Stimulated activated memory B cell treated with anti-CD40 and anti-IgM and Interleukin-4, amounts not matched to agents 10 μg/mL and 1 μg/mL and 100 μg/mL, for 72 hours (primary cell): Measurements from ENCODE around the gene BTBD1.
"Not testable (repeated sequence)": the region's sequence is repeated elsewhere in the genome, so short reads cannot be mapped to it uniquely, and the experiment has no call there.

ENCODE experiments used
- ATAC-seq: fragments of 150-1000 bp; cut with Tn5 transposase; 2 replicates; pipeline ENCODE4 v1.10.0; 2021
- H3K27ac Mint-ChIP-seq: one replicate; pipeline ENCODE4 v1.8.0; 2022; ENCODE audit warnings: mild to moderate bottlenecking, mixed read lengths
- H3K27me3 Mint-ChIP-seq: one replicate; pipeline ENCODE4 v1.8.0; 2022; ENCODE audit warnings: mixed read lengths
- H3K36me3 Mint-ChIP-seq: one replicate; pipeline ENCODE4 v1.8.0; 2022; ENCODE audit warnings: mixed read lengths
- H3K4me1 Mint-ChIP-seq: one replicate; pipeline ENCODE4 v1.8.0; 2022; ENCODE audit warnings: mixed read lengths
- H3K4me3 Mint-ChIP-seq: one replicate; pipeline ENCODE4 v1.8.0; 2022; ENCODE audit warnings: mild to moderate bottlenecking, moderate library complexity, mixed read lengths
- H3K9me3 Mint-ChIP-seq: one replicate; pipeline ENCODE4 v1.8.0; 2022; ENCODE audit warnings: mixed read lengths

Gene BTBD1

GRCh38 chr15:83081256-83082014 is 14.4 kb upstream of the BTBD1 start:
- Mint-ChIP-seq H3K4me3 (no peak overlapping the region), H3K27ac (no peak overlapping the region), H3K27me3 (peaks cover 59% of the 10 kb centered on the region), H3K9me3 (peaks cover 3% of the 10 kb centered on the region), H3K36me3 (no peaks in the 10 kb centered on the region), H3K4me1 (no peaks in the 10 kb centered on the region)
- ATAC-seq = no peak

- peaks cover 67% of the 10 kb centered on the region for H3K27me3 Mint-ChIP-seq
These were observed 11.7 kb upstream of the BTBD1 start for GRCh38 chr15:83078712-83079111.

GRCh38 chr15:83077491-83078230 is 10.6 kb upstream of the BTBD1 start:
- peaks cover 15% of the 10 kb centered on the region for H3K9me3 Mint-ChIP-seq
- peaks cover 12% of the 10 kb centered on the region for H3K36me3 Mint-ChIP-seq
- ATAC-seq = no peak
- H3K4me3 Mint-ChIP-seq = no peak overlapping the region
- H3K27me3 Mint-ChIP-seq = peaks cover 66% of the 10 kb centered on the region
- no peak overlapping the region for H3K27ac Mint-ChIP-seq
- H3K4me1 Mint-ChIP-seq = no peaks in the 10 kb centered on the region

More at GRCh38 chr15:83078712-83079111, 11.7 kb upstream of the BTBD1 start:
- Mint-ChIP-seq H3K36me3 (peaks cover 12% of the 10 kb centered on the region), H3K4me3 (no peak overlapping the region), H3K9me3 (peaks cover 12% of the 10 kb centered on the region), H3K27ac (no peak overlapping the region), H3K4me1 (no peaks in the 10 kb centered on the region)
- no peak for ATAC-seq

GRCh38 chr15:83069211-83069642 is 2.2 kb upstream of the BTBD1 start:
- H3K4me3 Mint-ChIP-seq, H3K27ac Mint-ChIP-seq, H3K27me3 Mint-ChIP-seq, H3K9me3 Mint-ChIP-seq, ATAC-seq: not testable (repeated sequence)
- peaks cover 12% of the 10 kb centered on the region for H3K36me3 Mint-ChIP-seq
- H3K4me1 Mint-ChIP-seq = peaks cover 24% of the 10 kb centered on the region

GRCh38 chr15:83068054-83068453 is 1.0 kb upstream of the BTBD1 start:
- peaks cover 8% of the 10 kb centered on the region for H3K36me3 Mint-ChIP-seq
- H3K4me3 Mint-ChIP-seq = peak overlapping the region; percentile 82
- no peaks in the 10 kb centered on the region for H3K9me3 Mint-ChIP-seq
- ATAC-seq = no peak
- H3K27me3 Mint-ChIP-seq = no peaks in the 10 kb centered on the region
- peaks cover 24% of the 10 kb centered on the region for H3K4me1 Mint-ChIP-seq
- peak overlapping the region; percentile 76 for H3K27ac Mint-ChIP-seq

DNA sequence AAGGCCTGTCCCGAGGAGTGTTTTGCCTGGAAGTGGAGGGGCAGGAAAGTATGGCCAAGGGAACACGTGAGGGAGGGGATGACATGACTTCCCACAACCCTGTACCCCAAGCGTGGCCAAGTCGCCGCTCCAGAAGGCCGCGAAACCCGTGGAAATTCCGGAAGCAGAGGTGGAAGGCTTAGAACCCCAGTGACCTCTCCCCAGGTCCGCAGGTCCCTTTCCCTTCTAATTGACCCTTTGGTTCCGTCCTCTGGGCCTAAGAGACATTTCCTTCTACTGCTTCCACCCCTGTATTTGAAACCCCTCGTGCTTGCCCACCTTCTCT is 548 bp upstream of the BTBD1 start:
- Mint-ChIP-seq H3K9me3 (no peaks in the 10 kb centered on the region), H3K27me3 (no peaks in the 10 kb centered on the region), H3K36me3 (peaks cover 8% of the 10 kb centered on the region), H3K4me3 (peak overlapping the region; percentile 82), H3K27ac (peak overlapping the region; percentile 76), H3K4me1 (peaks cover 24% of the 10 kb centered on the region)
- no peak for ATAC-seq

- no peak for ATAC-seq
- Mint-ChIP-seq H3K27me3 (no peaks in the 10 kb centered on the region), H3K27ac (peak overlapping the region; percentile 76), H3K9me3 (no peaks in the 10 kb centered on the region), H3K36me3 (peaks cover 8% of the 10 kb centered on the region), H3K4me3 (peak overlapping the region; percentile 77), H3K4me1 (peaks cover 24% of the 10 kb centered on the region)
These were observed 868 bp downstream of the BTBD1 start for GRCh38 chr15:83066034-83066733.

GRCh38 chr15:83065431-83065830 is 1.6 kb downstream of the BTBD1 start:
- no peaks in the 10 kb centered on the region for H3K27me3 Mint-ChIP-seq
- H3K27ac Mint-ChIP-seq = peak overlapping the region; percentile 76
- no peak for ATAC-seq
- H3K4me3 Mint-ChIP-seq = peak overlapping the region; percentile 77
- peaks cover 24% of the 10 kb centered on the region for H3K4me1 Mint-ChIP-seq
- H3K9me3 Mint-ChIP-seq = no peaks in the 10 kb centered on the region
- peaks cover 8% of the 10 kb centered on the region for H3K36me3 Mint-ChIP-seq

DNA sequence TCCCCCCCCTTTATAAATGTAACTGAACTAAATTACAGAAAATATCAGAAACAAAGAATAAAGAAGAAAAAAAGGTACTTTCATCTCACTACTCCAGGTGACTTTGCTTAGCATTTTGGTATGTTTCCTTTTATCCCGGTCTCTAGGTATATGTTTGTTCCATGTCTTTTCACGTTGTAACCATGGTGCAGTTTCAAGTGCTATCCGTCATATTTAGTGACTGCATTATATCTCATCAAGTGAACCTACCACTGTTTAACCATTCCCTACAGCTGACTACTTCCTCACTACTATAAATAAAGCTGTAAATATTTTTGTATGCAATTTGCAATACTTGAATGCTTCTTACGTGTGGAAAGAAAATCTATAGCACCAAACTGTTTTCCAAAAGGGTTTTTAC is 2.2 kb downstream of the BTBD1 start:
- H3K9me3 Mint-ChIP-seq = no peaks in the 10 kb centered on the region
- no peak for ATAC-seq
- peak overlapping the region; percentile 76 for H3K27ac Mint-ChIP-seq

GRCh38 chr15:83063551-83063950 is 3.5 kb downstream of the BTBD1 start:
- H3K27ac Mint-ChIP-seq = no peak overlapping the region
- H3K36me3 Mint-ChIP-seq = peaks cover 8% of the 10 kb centered on the region
- no peak for ATAC-seq

More for the DNA sequence above, 2.2 kb downstream of the BTBD1 start:
- peaks cover 24% of the 10 kb centered on the region for H3K4me1 Mint-ChIP-seq
- H3K27me3 Mint-ChIP-seq = no peaks in the 10 kb centered on the region
- H3K36me3 Mint-ChIP-seq = peaks cover 8% of the 10 kb centered on the region
- peak overlapping the region; percentile 77 for H3K4me3 Mint-ChIP-seq

GRCh38 chr15:83062768-83063180 is 4.3 kb downstream of the BTBD1 start:
- Mint-ChIP-seq H3K36me3 (peaks cover 13% of the 10 kb centered on the region), H3K27me3 (no peaks in the 10 kb centered on the region), H3K4me3 (no peak overlapping the region), H3K9me3 (no peaks in the 10 kb centered on the region), H3K27ac (no peak overlapping the region), H3K4me1 (peaks cover 26% of the 10 kb centered on the region)
- ATAC-seq = peak; percentile 49

More at GRCh38 chr15:83063551-83063950, 3.5 kb downstream of the BTBD1 start:
- Mint-ChIP-seq H3K9me3 (no peaks in the 10 kb centered on the region), H3K27me3 (no peaks in the 10 kb centered on the region), H3K4me1 (peaks cover 24% of the 10 kb centered on the region), H3K4me3 (no peak overlapping the region)

DNA sequence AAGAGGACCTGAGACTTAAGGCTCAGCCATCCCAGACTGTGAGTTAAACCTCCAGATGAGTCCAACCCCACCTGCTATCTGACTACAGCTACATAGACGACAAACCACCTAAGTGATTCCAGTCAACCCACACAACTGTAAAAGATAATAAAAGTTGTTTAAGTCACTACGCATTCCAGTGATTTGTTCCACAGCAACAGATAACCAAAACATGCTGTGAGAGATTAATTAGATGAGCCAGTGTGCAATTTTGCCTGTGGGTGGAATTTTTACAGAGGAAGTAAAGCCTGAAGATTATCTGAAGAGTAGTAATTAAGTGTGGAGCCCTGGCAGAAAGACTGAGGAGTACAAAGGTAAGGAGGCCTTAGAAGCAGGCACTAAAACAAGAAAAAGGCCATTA is 5.4 kb downstream of the BTBD1 start:
- ATAC-seq = no peak
- peaks cover 28% of the 10 kb centered on the region for H3K4me1 Mint-ChIP-seq
- H3K27ac Mint-ChIP-seq = no peak overlapping the region
- no peak overlapping the region for H3K4me3 Mint-ChIP-seq
- no peaks in the 10 kb centered on the region for H3K9me3 Mint-ChIP-seq
- H3K27me3 Mint-ChIP-seq = no peaks in the 10 kb centered on the region
- H3K36me3 Mint-ChIP-seq = peaks cover 20% of the 10 kb centered on the region

DNA sequence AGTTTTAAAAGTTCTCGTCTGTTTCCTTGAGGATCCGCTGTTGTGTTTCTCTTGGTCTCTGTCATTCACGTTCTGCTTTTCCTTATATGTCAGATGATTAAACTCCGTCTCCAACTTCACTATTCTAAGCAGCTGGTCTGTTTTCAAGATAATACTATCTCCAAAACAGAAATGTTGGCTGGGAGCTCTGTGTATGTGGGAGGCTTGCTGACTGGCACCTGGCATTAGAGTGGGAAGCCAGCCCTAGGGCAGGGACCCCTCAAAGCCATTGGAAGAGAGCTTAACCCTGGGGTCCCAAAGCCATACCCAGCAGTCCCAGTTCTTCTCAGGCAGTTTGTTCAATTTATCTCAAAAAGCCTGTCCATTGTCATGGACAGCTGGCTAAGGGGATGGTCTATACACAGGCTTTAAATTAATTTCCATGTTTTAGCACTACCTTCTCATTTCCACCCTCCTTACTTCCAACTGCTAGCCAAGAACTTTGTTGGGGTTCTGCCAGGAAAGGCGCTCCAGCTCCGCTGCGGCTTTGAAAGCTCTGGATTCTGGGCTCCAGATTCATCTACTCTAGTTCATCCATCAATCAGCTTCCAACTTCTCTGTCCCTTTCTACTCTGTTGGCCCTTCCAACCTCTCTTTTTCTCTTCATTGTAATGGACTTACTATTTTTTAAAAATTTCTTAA is 9.2 kb downstream of the BTBD1 start:
- peaks cover 23% of the 10 kb centered on the region for H3K4me1 Mint-ChIP-seq

GRCh38 chr15:83057002-83057401 is 10.1 kb downstream of the BTBD1 start:
- Mint-ChIP-seq H3K27ac (no peak overlapping the region), H3K4me1 (peaks cover 23% of the 10 kb centered on the region), H3K27me3 (no peaks in the 10 kb centered on the region), H3K9me3 (no peaks in the 10 kb centered on the region), H3K36me3 (peaks cover 34% of the 10 kb centered on the region), H3K4me3 (no peak overlapping the region)
- ATAC-seq = no peak

More for the DNA sequence above, 9.2 kb downstream of the BTBD1 start:
- Mint-ChIP-seq H3K27me3 (no peaks in the 10 kb centered on the region), H3K27ac (peak overlapping the region; percentile 68), H3K4me3 (no peak overlapping the region), H3K36me3 (peaks cover 34% of the 10 kb centered on the region), H3K9me3 (no peaks in the 10 kb centered on the region)
- no peak for ATAC-seq

DNA sequence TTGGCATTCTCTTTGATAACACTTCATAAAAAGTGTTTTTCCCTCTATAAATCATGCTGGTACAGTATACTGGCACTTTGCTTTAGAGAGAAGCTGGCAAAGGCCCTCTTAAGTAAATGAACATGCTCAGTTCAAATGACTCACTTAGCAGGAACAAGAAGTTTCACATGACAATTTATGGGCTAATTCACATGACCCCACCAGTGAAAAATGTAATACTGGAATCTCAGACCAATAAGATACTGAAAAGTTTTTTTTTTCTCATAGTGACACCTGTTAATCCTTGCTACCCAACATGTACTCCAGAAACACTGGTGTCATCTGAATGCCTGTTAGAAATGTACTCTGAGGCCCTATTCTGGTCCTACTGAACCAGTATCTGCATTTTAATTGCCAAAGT is 13.9 kb downstream of the BTBD1 start:
- H3K36me3 Mint-ChIP-seq = peaks cover 51% of the 10 kb centered on the region
- no peak overlapping the region for H3K4me3 Mint-ChIP-seq
- no peaks in the 10 kb centered on the region for H3K9me3 Mint-ChIP-seq
- no peak overlapping the region for H3K27ac Mint-ChIP-seq
- H3K4me1 Mint-ChIP-seq = peaks cover 26% of the 10 kb centered on the region
- ATAC-seq = no peak
- H3K27me3 Mint-ChIP-seq = no peaks in the 10 kb centered on the region
